NCI-H2029 (cell line): ENCODE results near the gene PIK3R3.
"Not testable (repeated sequence)": the region's sequence is repeated elsewhere in the genome, so short reads cannot be mapped to it uniquely, and the experiment has no call there.

Experiments
- DNase-seq: peaks from one replicate; lab custom pipeline; 2025; lab: John Stamatoyannopoulos, UW

The PIK3R3 gene

GRCh38 chr1:46102769-46103476 lies 29.5 kb downstream of the PIK3R3 start:
- peak; percentile 84 for DNase-seq

DNA sequence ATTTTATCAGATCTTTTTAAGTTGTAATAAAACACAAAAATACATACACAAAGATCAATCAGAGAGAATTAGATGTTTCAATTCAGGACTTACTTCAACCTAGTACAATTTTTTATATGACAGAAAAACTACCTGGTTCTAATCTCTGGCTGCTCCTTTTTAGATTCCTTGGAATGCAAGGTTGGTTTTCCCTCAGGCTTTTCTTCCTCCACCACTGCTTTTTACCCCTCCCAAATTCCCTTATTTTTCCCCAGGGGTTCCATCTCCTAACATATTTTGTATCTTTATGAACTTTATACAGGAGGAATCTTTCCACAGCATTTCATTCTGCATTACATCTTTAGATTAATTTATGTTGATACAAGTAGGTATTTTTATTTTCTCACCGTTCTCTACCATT lies 33.2 kb downstream of the PIK3R3 start:
- DNase-seq, result no peak

DNA sequence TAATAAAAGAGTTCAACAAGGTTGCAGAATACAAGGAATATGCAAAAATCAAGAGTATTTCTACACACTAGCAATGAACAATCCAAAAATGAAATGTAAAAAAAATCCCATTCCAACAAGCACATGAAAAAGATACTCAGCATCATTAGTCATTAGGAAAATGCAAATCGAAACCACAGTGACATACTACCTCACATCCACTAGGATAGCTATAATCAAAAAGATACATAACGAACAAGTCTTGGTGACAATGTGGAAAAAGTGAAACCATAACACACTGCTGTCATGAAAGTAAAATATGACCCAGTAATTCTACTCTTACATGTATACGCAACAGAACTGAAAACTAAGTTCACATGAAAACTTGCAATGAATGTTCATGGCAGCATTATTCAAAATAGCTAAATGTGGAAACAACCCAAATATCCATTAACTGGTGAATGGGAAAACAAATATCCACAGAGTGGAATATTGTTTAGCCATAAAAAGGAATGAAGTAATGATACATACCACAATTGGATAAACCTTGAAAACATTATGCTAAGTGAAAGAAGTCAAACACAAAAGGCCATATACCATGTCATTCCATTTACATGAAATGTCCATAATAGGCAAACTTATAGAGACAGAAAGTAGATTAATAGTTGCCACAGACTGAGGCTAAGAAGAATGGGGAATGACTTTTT lies 34.3 kb downstream of the PIK3R3 start:
- DNase-seq, result no peak

DNA sequence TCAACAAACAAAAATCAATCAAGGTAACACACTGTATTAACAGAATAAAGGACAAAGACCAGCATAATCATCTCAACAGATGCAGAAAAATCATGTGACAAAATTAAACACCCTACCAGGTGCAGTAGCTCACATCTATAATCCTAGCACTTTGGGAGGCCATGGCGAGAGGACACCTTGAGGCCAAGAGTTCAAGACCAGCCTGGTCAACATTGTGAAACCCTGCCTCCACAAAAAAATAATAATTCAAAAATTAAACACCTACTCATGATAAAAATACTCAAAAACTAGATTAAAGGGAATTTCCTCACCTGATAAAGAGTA lies 35.3 kb downstream of the PIK3R3 start:
- no peak for DNase-seq

- no peak for DNase-seq
These were observed 35.9 kb downstream of the PIK3R3 start for GRCh38 chr1:46096269-46097148.

DNA sequence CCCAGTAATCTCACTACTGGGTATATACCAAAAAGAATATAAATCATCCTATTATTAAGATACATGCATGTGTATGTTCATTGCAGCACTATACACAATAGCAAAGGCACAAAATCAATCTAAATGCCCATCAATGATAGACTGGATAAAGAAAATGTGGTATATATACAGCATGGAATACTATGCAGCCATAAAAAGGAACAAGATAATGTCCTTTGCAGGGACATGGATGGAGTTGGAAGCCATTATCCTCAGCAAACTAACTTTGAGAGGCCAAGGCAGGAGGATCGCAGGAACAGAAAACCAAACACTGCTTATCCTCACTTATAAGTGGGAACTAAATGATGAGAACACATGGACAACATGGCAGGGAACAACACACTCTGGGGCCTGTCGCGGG lies 37.3 kb downstream of the PIK3R3 start:
- not testable (repeated sequence) for DNase-seq

DNA sequence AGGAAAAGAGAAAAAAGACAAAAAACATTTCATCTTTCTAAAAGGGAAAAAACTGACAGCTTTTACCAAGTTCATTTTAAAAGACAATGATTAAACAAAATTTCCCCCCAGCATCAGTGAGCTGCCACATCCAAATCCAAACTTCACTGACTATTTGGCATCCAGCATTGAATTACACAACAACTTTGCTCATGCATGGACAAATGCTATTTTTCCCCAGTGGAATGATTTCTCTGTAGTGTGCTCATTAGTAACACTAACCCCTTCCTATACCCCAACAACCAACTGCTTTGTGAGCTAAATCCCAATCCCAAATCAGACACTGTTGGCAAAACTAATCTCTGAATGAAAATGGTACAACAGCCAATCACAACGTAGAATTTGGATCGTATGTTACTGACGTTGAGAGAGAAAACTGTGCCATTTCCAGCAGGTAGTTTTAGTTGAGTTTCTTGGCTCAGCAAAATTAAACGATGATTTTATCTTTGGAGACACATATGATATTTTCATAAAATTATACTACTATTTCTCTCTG lies 37.9 kb downstream of the PIK3R3 start:
- no peak for DNase-seq

GRCh38 chr1:46093832-46094231 lies 38.6 kb downstream of the PIK3R3 start:
- DNase-seq, result not testable (repeated sequence)

GRCh38 chr1:46087891-46088290 lies 44.5 kb downstream of the PIK3R3 start:
- no peak for DNase-seq

GRCh38 chr1:46086576-46086975 lies 45.9 kb downstream of the PIK3R3 start:
- DNase-seq, result no peak

- DNase-seq, result no peak
These were observed 47.6 kb downstream of the PIK3R3 start for GRCh38 chr1:46084553-46085451.

- DNase-seq, result no peak
These were observed 48.9 kb downstream of the PIK3R3 start for GRCh38 chr1:46083579-46083978.

DNA sequence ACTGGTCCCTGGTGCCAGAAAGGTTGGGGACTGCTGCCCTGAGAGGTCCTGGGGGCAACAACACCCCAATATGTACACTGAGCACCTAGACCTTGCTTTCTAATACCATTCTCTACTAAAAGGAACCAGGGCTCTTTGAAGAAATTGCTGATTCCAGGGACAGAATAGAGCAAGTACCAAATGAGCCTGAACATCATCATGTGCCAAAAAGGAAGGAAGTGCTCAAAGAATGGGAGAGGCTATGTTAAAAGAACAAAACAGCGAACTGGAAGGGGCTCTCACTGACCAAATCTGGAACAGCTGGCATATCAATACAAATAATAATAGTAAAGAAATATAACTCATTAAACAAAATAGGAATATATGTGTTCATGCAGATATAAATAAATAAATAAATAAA lies 50.8 kb downstream of the PIK3R3 start:
- DNase-seq, result no peak

GRCh38 chr1:46081206-46081605 lies 51.2 kb downstream of the PIK3R3 start:
- no peak for DNase-seq

- DNase-seq, result no peak
These were observed 52.2 kb downstream of the PIK3R3 start for GRCh38 chr1:46080257-46080656.

- no peak for DNase-seq
These were observed 54.8 kb downstream of the PIK3R3 start for GRCh38 chr1:46077644-46078043.

GRCh38 chr1:46076343-46076742 lies 56.1 kb downstream of the PIK3R3 start:
- no peak for DNase-seq

- DNase-seq, result no peak
These were observed 59.5 kb downstream of the PIK3R3 start for GRCh38 chr1:46072975-46073374.

DNA sequence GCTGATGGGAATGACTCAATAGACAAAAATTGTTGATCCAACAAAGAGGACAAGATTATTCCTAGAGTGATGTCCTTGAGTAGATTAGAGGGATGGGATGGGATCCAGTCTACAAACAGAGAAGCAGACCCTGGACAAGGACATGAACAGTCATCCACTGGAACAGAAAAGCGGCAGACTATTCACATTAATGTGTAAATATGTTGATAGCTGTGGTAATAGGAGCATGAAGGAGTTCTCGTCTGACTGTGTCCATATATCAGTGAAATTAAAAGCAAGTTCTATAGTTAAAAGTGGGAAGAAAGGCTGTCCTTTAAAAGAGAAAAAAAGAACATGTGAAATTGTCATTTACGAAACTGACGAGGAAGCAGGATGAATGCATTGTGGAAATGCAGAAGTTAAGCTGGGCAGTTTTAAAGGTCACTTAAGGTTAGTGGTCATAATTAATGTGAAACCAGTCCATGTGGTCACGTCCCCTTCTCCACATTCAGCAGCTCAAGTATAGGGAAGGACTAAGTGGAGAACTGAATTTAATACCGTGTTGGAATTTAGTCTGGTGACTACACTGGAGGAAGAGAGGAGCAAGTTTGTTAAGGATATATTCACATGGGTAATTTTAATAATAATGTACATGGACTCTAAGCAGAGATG lies 62.1 kb downstream of the PIK3R3 start:
- DNase-seq, result no peak

- no peak for DNase-seq
These were observed 63.9 kb downstream of the PIK3R3 start for GRCh38 chr1:46068525-46068924.

DNA sequence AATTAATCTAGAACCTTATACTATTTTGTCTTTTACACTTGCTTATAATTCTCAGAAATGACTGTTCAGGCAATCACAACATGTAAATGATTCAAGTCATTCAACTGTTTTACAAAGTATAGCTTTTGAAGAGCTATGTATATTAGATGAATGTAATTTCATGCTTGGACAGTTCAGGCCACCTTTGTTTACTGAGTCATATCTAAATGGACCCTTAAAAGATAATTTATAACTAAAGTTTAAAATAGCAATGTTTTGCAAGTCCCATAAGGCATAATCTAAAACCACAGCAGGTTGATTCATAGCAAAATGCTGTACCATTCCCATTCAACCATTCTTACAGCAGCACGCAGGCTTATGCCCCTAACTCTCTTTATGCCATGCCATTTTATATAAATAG lies 64.8 kb downstream of the PIK3R3 start:
- no peak for DNase-seq
